Neural crest cell (in vitro differentiated cells): ENCODE measurements around the gene GPN2. TPM values are rescaled to one million over a fixed set of nuclear protein-coding genes. Genes with fewer than 3 reads are reported as not detected.
"Not testable (repeated sequence)": the region's sequence is repeated elsewhere in the genome, so short reads cannot be mapped to it uniquely, and the experiment has no call there.

Source experiments
- DNase-seq: peaks from one replicate; pipeline ENCODE4 v3.0.0; 2021; ENCODE audit warnings: low read depth, mixed read lengths, low spot score
- H3K27ac Mint-ChIP-seq: one replicate; pipeline ENCODE4 v1.8.0; 2021; ENCODE audit warnings: mild to moderate bottlenecking, mixed read lengths; ENCODE audit not compliant: unreplicated experiment
- H3K27me3 Mint-ChIP-seq: 2 replicates; pipeline ENCODE4 v1.8.0; 2021; ENCODE audit warnings: low read depth, mild to moderate bottlenecking, mixed read lengths
- H3K36me3 Mint-ChIP-seq: 2 replicates; pipeline ENCODE4 v1.8.0; 2021; ENCODE audit warnings: low read depth, mild to moderate bottlenecking, mixed read lengths
- H3K4me1 Mint-ChIP-seq: 2 replicates; pipeline ENCODE4 v1.8.0; 2021; ENCODE audit warnings: mixed read lengths
- H3K4me3 Mint-ChIP-seq: one replicate; pipeline ENCODE4 v1.8.0; 2021; ENCODE audit warnings: mild to moderate bottlenecking, mixed read lengths
- H3K9me3 Mint-ChIP-seq: 2 replicates; pipeline ENCODE4 v1.8.0; 2021; ENCODE audit warnings: mixed read lengths
- total RNA-seq: library from RNA; stranded (reverse); gene quantifications from 2 replicates; pipeline ENCODE4 v1.2.1, GENCODE V29; 2021
- TF ChIP-seq, protein P1 (sequence below): fragments of 200-600 bp; sonication (generic); conservative IDR thresholded peaks from 2 replicates; pipeline ENCODE4 v1.5.0; 2021; ENCODE audit warnings: antibody characterized with exemption, mild to moderate bottlenecking

The GPN2 gene
- total RNA-seq, 1 donor from 2014 or later: 31.7 TPM

DNA sequence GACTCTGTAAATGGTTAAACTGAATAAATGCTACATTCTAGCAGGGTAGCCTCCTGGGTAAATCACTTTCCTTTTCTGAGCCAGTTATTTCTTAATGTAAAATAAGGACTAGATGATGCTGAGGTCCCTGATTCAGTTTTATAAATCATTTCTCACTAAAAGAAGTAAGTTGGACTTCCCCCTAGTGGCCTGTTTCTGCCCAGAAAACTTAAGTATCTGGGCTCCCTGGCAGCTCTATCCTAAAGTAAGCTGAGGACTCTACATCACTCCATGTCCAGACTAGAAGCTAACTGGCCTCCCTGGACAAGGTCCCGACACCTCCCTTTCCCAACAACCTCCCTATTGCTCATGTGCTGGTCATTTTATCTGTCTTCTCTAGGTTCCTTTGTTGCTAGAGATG, 3.0 kb downstream of the GPN2 start:
- Mint-ChIP-seq H3K9me3 (no peaks in the 10 kb centered on the region), H3K4me1 (peaks cover 24% of the 10 kb centered on the region), H3K27ac (no peak overlapping the region), H3K36me3 (peaks cover 16% of the 10 kb centered on the region), H3K4me3 (peak overlapping the region; percentile 92), H3K27me3 (no peaks in the 10 kb centered on the region)
- TF ChIP-seq, protein P1, sequence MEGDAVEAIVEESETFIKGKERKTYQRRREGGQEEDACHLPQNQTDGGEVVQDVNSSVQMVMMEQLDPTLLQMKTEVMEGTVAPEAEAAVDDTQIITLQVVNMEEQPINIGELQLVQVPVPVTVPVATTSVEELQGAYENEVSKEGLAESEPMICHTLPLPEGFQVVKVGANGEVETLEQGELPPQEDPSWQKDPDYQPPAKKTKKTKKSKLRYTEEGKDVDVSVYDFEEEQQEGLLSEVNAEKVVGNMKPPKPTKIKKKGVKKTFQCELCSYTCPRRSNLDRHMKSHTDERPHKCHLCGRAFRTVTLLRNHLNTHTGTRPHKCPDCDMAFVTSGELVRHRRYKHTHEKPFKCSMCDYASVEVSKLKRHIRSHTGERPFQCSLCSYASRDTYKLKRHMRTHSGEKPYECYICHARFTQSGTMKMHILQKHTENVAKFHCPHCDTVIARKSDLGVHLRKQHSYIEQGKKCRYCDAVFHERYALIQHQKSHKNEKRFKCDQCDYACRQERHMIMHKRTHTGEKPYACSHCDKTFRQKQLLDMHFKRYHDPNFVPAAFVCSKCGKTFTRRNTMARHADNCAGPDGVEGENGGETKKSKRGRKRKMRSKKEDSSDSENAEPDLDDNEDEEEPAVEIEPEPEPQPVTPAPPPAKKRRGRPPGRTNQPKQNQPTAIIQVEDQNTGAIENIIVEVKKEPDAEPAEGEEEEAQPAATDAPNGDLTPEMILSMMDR: peak; percentile 67
- DNase-seq: no peak

GRCh38 chr1:26882696-26883463, 7.2 kb downstream of the GPN2 start:
- no peaks in the 10 kb centered on the region for H3K9me3 Mint-ChIP-seq
- peaks cover 12% of the 10 kb centered on the region for H3K36me3 Mint-ChIP-seq
- H3K4me3 Mint-ChIP-seq: no peak overlapping the region
- no peak for DNase-seq
- peaks cover 6% of the 10 kb centered on the region for H3K4me1 Mint-ChIP-seq
- TF ChIP-seq, protein P1: no peak
- no peak overlapping the region for H3K27ac Mint-ChIP-seq
- H3K27me3 Mint-ChIP-seq: no peaks in the 10 kb centered on the region

- not testable (repeated sequence) for H3K27ac Mint-ChIP-seq, H3K4me3 Mint-ChIP-seq, H3K9me3 Mint-ChIP-seq, H3K4me1 Mint-ChIP-seq, H3K36me3 Mint-ChIP-seq, DNase-seq, H3K27me3 Mint-ChIP-seq
Observed at GRCh38 chr1:26881611-26882010, 8.5 kb downstream of the GPN2 start.

GRCh38 chr1:26879793-26880192, 10.3 kb downstream of the GPN2 start:
- Mint-ChIP-seq H3K4me3 (no peak overlapping the region), H3K27ac (no peak overlapping the region), H3K36me3 (peaks cover 5% of the 10 kb centered on the region), H3K9me3 (no peaks in the 10 kb centered on the region), H3K27me3 (no peaks in the 10 kb centered on the region), H3K4me1 (peaks cover 4% of the 10 kb centered on the region)
- no peak for DNase-seq
- TF ChIP-seq, protein P1: no peak

DNA sequence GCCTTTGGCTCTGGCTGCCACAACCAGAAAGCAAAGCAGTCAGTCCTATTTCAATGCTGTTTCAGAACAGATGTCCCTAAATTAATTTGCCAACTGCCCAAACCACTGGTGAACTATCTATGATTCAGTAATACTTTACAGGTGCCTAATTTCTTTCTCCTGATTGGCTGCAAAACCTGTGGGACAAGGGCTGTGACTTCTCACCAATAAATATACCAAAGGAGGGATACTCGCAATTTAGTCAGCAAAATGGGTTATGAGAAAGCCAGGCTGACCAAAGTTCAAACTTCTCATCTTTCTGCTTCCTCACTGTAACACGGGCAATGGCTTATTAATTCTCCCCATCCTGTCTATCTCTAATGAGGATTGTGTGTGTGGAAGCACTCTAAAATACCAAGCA, 12.8 kb downstream of the GPN2 start:
- DNase-seq: no peak
- Mint-ChIP-seq H3K36me3 (no peaks in the 10 kb centered on the region), H3K4me1 (peaks cover 4% of the 10 kb centered on the region), H3K9me3 (no peaks in the 10 kb centered on the region), H3K4me3 (no peak overlapping the region), H3K27me3 (no peaks in the 10 kb centered on the region), H3K27ac (no peak overlapping the region)
- TF ChIP-seq, protein P1: no peak

GRCh38 chr1:26874896-26875295, 15.2 kb downstream of the GPN2 start:
- H3K36me3 Mint-ChIP-seq: no peaks in the 10 kb centered on the region
- no peak overlapping the region for H3K4me3 Mint-ChIP-seq
- no peaks in the 10 kb centered on the region for H3K9me3 Mint-ChIP-seq
- peaks cover 4% of the 10 kb centered on the region for H3K4me1 Mint-ChIP-seq
- DNase-seq: no peak
- H3K27ac Mint-ChIP-seq: no peak overlapping the region
- TF ChIP-seq, protein P1: no peak
- peaks cover 2% of the 10 kb centered on the region for H3K27me3 Mint-ChIP-seq

DNA sequence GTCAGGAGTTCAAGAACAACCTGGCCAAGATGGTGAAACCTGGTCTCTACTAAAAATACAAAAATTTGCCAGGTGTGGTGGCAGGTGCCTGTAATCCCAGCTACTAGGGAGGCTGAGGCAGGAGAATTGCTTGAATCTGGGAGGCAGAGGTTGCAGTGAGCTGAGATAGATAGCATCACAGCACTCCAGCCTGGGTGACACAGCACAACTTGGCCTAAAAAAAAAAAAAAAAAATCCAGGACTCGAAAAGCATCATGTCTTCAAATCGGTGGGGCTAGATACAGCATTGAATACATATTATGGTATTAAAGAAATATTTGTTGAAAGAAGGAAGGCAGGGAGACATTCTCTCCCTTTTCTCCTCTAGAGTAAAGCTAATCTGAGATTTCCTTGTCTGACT, 17.0 kb downstream of the GPN2 start:
- not testable (repeated sequence) for H3K4me1 Mint-ChIP-seq, DNase-seq, H3K9me3 Mint-ChIP-seq, H3K27ac Mint-ChIP-seq, H3K27me3 Mint-ChIP-seq, H3K36me3 Mint-ChIP-seq, H3K4me3 Mint-ChIP-seq
